Activated CD8-positive, alpha-beta memory T cell treated with anti-CD3 and anti-CD28 coated beads, Interleukin-2, amount 50 U/mL, for 1 hour (primary cell): ENCODE measurements around the gene NAV1.
A peak's percentile ranks its signal among the peaks of the same experiment; 100 is the strongest.
"Not testable (repeated sequence)": the region's sequence is repeated elsewhere in the genome, so short reads cannot be mapped to it uniquely, and the experiment has no call there.

Experiments
- DNase-seq: peaks from one replicate; pipeline ENCODE4 v3.0.0-alpha.2; 2020; ENCODE audit errors: extremely low read depth

Gene NAV1

DNA sequence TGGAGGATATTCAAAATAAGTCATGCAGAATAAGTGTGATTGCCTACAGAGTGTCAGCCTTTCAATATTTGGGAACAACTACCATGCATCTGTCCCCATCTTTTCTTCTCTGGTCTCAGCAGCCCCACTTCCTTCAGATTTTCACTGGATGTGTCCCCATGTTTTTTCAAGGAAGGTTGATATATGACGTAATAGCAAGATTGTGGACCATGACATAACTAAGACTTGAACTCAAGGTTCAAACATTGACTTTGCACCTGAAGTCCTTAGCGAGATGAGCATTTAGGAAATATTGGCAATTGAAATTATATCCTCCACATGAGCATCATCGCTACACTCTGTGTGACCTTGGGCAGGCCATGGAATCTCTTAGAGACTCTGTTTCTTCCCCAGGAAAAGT is 5.8 kb downstream of the NAV1 start:
- no peak for DNase-seq

DNA sequence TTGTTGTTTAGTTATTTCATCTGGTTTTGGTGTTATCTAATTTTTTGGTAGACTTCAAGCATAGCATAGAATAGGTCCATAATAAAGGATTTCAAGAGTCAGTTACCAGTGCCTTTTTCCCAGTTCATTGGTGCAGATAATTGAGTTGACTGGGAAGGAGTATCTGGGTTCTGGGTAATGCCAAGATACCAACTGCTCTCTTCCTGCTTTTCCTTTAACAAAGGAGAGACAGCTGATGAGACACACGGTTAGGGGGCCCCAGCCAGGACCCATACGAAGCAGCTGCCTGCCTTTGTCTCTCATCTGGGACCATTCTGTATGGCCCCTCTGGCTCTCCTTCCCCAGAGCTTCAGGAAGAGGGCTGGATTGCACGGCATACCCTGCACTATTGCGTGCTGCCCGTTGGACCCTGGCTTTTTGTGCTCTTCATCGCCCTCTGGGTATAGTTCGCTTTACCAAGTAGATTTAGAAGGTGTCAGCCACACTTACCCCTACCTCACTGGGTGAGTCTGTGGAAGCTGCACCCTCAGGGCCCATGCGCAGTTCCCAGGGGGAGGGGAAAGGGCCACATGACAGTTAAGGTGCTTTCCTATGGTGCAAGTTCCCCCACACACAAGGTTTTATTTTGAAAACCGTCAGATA is 7.0 kb downstream of the NAV1 start:
- DNase-seq = no peak

DNA sequence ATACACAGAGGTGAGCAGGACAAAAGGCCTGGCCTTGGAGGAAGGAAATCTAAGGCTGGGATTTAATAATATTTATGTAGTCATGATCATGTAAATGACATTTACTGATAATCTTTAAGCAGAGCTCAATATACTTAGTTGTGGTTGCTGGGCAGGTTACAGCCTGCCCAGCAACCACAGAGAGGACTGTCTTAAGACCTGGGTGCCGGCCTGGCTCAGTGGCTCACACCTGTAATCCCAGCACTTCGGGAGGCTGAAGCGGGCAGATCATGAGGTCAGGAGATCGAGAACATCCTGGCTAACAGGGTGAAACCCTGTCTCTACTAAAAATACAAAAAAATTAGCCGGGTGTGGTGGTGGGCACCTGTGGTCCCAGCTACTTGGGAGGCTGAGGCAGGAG is 10.6 kb downstream of the NAV1 start:
- not testable (repeated sequence) for DNase-seq

DNA sequence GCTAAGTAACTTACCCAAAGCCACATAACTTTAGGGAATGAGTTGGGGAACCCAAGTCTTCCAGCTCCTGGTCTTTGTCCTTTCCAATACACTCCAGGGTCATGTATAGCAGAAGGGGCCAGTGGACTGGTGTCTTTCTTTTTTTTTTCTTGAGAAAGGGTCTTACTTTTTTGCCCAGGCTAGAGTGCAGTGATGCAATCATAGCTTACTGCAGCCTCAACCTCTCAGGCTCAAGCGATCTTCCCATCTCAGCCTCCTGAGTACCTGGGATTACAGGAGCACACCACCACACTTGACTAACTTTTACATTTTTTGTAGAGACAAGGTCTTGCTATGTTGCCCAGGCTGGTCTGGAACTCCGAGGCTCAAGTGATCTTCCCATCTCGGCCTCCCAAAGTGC is 12.2 kb downstream of the NAV1 start:
- DNase-seq = no peak

DNA sequence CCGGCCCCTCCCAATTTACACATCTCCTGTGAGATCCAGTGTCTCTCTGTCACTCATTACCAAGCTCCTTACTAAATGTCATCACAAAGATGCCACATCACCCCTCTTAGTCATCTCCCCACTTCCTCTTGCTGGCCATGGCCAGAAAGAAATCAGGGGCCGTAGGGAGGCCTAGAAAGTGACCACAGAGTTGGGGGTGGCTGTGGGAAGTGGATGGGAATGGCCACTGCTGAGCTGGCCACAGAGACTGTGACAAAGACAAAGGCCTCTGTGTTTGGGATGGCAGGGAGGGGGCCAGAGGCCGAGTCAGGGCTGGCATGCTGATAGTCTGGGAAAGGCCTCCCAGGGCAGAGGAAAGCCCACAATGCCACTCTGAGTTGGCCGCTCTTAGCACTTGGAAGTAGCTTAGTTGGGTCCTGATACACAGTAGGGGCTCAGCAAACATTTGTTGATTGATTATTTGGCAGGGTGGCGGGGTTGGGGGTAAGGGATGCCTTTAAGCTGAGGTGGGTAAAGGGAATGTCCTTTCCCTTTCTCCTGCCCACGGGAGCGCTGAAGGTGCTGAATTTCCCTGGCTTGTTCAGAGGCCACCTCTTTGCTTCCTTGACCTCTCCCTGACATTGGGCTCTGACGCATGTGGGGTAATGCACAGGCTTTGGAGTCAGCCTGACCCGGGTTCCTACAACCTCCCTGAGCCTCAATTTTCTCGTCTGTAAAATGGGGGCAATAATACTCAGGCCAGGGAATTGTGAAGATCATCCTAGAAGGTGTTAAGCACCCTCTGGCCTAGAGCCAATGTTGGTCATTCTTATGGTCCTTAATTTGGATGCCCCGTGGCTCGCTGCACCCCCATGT is 13.2 kb downstream of the NAV1 start:
- no peak for DNase-seq

DNA sequence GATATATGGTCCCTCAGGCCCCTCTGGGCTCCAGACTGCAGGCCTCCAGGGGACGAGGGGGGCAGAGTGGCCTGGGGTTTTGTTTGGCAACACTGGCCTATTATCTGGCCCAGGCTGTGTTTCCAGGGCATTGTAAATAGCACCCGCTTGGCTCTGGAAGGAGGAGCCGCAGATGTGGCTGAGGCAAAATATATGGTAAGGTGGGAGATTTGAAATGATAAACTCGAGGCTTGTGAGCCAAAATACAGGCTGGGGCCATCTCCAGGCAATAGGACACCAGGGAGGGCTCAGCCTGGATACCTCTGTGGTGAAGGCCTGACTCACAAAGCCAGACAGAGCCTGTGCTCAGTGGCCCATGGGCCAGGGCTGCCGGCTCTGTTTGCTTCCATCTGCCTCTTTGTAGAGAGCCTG is 14.0 kb downstream of the NAV1 start:
- DNase-seq = no peak

DNA sequence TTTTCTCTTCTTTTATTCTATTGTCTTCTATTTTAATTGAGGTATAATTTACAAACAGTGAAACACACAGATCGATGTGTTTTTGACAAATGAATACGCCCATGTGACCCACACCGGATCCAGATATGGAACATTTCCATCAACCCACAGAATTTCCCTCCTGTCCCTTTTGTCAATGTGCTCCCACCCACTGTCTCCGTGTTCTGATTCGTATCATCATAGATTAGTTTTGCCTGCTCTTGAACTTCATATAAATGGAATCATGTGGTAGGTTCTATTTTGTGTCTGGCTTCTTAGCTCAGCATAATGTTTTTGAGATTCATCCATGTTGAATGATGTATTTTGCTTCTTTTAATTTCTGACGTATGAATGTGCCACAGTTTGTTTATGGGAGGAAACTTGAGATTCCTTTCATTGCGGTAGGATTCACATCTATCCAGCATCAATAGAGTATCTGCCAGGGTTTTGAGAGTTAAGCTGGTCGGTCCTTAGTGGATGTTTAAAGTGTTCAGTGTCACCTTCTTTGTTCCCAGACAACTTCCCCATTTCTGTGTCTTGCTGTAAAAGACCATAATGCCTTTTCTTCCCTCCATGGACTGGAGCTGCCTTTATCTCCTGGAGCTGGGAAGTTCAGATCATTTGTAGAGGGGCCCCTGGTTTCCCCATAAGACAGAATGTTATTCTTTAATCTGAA is 14.7 kb downstream of the NAV1 start:
- DNase-seq = no peak

DNA sequence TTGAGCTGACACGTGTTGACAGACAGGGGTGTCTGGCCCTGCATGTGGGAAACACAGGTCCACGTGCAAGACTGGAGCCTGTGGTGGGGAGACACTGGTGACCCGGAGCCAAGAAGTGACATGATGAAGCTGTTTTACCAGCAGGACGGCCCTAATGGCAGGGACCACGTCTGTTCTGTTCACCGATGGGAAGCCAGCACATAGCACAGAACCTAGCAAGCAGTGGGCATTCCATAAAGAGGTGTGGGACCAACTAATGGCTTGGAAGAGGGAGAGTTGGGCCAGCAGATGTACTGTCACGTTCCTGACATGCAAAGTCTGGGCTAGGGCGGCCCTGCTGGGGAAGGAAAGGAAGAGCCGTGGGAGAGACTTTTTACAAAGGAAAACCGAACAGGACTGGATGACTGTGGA is 15.3 kb downstream of the NAV1 start:
- no peak for DNase-seq

DNA sequence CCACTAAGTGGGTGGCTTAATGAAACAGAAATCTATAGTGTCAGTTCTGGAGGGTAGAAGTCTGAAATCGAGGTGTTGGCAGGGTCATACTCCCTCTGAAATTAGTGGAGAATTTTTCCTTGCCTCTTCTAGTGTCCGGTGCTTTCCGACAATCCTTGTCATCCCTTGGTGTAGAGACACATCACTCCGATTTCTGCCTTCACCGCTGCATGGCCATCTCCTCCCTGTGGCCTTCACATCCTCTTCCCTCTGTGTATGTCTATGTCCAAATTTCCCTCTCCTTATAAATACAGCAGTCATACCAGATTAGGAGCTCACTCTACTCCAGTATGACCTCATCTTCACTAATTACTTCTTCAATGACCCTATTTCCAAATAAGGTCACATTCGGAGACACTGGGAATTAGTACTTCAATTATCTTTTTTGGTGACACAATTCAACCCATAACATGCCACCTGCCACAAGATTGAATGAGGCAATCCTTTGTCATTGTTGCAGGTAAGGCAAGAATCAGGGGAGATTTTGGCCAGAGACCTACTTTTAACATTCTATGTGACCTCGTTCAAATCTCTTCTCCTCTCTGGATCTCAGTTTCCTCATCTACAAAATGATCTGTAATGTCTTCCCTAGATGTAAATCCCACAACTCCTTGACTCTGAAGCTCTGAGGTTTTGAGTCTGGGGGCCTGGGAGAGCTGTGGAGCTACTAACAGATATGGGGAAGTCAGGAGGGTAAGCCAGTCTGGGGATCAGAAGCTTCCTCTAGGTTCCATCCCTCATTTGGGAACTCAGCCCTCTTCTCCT is 16.1 kb downstream of the NAV1 start:
- no peak for DNase-seq

DNA sequence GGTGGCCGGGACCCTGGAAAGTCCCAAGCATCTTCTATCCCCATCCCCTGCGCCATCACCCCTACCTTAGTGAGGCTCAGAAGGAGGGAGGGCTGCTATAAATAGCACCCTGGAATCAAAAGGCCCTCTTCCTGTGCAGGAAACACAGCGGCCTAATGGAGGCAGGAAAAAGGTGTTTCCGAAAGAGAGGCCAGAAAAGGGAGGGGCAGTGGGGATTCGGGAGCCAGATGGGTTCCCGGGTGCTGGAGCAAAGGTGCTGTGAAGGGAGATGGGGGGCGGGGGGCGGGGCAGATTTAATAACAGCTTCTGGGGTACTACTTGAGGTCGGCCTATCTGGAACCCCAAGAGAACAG is 16.6 kb downstream of the NAV1 start:
- DNase-seq = no peak

DNA sequence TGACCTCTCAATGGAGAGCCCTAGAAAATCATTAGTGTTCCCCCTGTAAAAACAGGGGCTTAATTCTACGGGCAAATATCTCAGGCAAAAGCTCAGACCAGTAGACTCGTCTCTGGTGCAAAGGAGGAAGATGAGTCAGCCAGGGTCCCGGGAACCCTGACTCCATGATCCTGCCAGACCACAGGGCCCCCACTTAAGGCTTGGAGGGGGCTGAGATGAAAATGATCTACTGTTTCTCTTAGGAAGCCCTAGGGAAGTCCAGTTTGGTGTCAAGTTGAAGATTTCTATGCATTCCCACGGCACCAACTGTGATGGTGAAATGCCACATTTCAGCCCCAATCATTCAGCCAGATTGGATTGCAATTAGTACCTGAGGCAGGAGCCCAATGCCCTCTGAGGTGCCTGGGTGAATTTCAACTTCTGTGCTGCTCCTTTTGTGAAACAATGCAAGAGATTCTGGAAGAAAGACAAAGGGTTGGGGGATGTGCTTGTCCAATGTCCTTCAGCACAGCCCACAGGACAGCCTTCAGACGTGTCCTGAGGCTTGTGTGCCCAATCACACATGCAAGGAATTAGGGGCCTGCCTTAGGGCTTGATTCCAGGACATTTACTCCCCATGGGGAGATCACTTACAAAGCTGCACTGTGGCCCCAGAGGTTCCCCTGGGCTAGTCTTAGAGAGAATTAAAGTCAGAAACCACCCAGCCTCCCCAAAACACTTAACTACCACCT is 18.1 kb downstream of the NAV1 start:
- no peak for DNase-seq

DNA sequence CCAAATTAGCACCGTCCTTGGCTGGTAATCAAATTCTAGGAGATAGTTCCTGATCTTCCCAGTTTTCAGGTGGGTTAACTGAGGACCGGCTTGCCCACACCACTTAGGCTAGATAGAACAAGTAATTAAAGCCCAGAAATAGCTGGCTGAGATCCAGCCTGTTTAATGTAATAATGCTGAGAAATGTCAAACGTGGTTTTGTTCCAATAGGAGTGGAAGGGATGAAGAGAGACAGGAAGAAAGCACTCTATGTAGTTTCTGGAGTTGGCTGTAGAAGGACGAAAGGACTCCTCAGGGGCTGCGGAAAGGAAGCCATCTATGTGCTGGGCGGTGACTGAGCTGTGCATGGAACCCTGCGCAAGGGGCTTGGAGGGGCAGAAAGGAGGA is 18.6 kb downstream of the NAV1 start:
- DNase-seq = no peak

DNA sequence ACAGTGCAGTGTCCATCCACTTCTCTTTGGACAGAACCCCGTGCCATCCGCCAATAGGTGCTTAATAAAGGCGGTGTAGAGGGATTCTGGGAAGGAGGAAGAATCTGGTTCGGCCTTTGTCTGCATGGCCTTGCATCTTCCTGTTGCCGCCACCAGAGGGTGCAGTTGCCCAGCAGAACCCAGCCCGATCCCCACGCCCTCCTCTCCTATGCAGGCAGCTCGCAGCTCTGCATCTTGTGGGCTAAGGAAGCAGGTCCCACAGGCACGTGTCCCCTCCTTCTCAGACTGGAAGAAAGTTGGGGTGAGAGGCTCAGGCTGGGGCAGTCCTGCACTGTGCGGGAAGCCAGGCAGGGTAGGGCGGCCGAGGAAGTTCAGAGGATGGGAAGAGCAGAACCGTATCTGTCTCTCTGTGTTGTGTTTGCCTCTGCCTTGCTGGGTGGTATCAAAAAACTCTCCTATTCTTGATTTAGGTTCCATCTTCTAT is 20.8 kb downstream of the NAV1 start:
- DNase-seq = peak; percentile 18

DNA sequence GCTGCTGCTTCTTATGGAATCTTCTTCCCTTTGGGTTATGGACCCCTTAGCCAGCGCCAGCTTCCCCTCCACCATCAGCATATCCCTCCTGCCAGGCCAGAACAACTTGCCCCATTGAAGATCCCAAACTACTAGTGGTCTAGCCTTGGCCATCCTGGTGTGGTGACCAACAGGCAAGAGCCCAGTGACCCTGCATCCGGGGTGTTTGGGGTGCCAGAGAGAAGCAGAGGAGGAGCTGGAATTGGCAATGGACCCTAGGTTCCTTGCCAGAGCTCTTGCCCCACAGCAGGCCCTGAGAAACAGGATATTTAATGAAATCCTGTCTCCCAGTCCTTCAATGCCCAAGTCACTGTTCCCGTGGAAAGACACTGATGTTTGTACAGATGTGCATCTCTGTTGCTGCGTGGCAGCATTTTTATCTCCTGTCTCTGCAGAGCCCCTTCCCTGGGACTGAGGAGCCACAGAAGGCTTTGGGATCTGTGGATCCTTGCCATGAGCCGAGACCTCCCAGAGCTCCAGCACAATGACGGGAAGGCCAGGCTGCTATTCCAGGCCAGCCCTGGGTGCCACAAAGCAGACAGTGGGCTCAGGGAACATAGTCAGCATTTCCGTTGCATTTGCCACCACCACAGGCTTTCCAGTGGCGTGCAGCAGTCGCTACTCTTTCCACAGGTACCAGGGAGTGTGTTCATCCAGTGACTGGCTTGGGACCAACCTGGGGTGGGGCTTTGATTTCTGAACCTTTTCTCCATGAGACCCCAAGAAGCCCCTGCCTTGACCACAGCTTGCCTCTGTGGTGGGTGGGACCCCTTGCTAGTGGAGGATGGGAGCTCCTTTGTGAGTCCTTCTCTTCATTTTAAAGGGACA is 21.6 kb downstream of the NAV1 start:
- no peak for DNase-seq

DNA sequence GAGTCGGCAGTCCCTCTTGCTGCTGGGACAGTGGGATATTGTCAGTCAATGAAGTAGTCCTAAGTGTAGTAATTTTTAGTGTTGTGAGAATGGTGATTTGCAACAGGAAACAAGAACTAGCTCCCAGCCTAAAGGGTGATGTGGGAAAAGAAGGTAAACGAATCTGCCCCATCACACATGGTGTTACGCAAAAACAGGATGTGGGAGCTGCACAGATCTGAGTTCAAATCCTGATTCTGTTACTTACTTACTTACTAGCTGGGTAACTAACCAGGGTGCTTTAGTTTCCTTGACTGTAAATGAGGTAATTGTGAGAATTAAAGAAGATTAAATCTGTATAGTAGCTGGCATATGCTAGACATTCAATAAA is 22.3 kb downstream of the NAV1 start:
- no peak for DNase-seq

DNA sequence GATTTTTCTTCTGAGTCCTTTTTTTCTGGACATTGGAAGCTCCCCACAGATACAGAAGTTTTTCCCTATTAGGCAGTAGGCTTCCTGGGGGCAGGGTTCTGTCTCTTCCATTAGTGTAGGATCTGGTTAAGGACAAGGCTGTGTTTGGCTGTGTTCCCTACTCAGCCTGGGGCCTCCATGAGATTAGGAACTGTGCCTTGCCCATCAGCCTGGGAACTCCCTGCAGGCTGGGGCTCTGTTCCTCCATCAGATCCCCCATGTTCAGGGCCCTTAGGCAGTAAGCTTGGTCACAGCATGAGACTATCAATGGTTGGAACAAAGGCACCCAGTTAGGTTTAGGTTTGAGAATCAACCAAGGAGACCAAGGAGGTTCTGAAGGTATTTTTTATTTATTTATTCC is 22.7 kb downstream of the NAV1 start:
- DNase-seq = no peak

DNA sequence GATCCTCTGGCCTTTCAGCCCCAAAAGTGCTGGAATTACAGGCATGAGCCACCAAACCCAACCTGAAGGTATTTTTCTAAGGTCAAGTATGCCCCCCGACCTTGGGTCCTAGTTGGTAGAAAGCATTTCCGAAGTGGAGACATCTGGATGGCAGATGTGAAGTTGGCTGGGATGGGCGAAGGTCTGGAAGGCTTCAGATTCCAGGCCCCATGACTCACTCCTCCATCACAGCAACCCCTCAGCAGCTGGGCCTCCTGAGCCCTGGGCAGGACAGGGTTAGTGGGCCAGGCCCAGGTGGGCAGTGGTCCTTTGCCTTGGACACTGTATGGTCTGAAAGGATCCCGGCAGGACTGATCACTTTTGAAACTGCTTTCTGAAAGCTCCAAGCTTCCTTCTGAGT is 23.3 kb downstream of the NAV1 start:
- no peak for DNase-seq

DNA sequence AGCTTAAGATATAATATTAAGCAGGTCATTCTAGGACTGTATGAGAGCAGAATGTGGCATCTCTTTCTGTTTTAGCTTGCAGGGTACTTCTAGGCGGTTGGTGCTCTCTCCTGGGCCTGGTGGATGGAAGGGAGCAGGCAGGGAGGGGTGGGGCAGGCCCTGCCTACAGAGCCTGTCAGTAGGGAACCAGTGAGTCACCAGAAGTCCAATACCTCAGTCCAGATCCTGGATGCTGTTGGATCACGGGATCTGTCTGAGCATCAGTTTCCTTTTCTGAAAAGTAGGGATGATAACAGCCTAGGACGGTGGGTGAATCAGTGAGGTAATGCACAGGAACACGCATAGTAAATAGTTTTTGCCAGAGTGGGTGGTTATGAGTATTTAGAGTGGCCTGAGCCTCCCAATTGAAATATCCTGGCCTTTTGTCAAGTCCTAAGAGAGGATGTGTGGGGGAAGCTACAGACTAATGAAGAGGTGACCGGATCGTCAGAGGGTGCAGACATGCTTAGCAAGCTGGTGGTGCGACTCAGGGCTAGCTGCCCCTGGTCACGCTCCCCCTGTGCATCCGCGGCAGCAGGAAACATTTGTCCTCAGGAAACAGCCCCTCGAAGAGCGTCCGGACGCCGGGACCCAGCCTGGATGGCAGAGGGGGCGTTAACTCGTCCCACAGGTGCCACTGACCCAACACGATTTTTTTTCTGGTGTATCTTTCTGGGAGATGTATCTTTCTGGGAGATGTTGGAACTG is 23.9 kb downstream of the NAV1 start:
- DNase-seq = no peak

DNA sequence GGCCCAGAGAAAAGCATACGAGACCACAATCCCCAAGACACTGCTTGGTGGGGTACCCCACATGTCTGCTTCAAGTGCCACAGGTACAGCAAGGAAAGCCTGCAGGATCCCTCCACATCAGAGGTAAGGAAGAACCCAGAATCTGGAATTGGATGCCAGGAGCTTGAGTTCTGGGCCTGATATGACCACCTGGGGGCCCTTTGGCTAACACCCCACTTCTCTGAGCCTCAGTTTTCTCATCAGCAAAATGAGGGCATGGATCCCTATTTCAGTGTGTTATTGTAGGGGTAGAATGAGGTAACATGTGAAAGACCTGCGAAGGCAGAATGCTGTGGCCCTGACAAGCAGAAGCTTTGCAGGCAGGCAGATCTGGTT is 24.5 kb downstream of the NAV1 start:
- no peak for DNase-seq

DNA sequence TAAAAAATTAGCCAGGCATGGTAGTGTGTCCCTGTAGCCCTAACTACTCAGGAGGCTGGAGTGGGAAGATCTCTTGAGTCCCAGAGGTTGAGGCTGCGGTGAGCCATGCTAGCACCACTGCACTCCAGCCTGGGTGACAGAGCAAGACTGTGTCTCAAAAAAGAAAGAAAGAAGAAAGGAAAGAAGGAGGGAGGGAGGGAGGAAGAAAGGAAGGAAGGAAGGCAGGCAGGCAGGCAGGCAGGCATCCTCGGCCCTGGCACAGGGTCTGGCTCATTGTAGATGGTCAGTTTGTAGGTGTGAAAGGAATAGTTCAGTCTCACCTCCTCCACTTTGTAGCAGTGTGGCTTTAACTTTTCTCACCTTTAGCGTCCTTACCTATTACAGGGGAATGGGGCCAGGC is 25.0 kb downstream of the NAV1 start:
- DNase-seq = no peak
